DND-41 (cell line): ENCODE measurements around the gene CLASRP.
A peak's percentile ranks its signal among the peaks of the same experiment; 100 is the strongest.

Experiments used
- ATAC-seq: fragments of 200-7000 bp; cut with Tn5 transposase; 3 replicates; pipeline ENCODE4 v1.9.1; 2021; ENCODE audit warnings: low read depth; ENCODE audit not compliant: insufficient read depth
- DNase-seq: peaks from one replicate; pipeline ENCODE4 v3.0.0-alpha.2; 2020
- H2AFZ ChIP-seq: 2 replicates; pipeline ENCODE4 v1.6.0; 2012; ENCODE audit warnings: low read depth, low read length
- H3K27ac ChIP-seq: 2 replicates; pipeline ENCODE4 v1.5.1; 2012; ENCODE audit warnings: low read length, inconsistent platforms
- H3K27me3 ChIP-seq: fragments of 200-600 bp; sonication (generic); 2 replicates; pipeline ENCODE4 v1.6.0; 2012; ENCODE audit warnings: low read length, mild to moderate bottlenecking, inconsistent platforms; ENCODE audit not compliant: insufficient read depth, poor library complexity
- H3K36me3 ChIP-seq: 2 replicates; pipeline ENCODE4 v1.5.1; 2012; ENCODE audit warnings: low read length, inconsistent platforms; ENCODE audit not compliant: insufficient read depth
- H3K4me1 ChIP-seq: 2 replicates; pipeline ENCODE4 v1.5.1; 2012; ENCODE audit warnings: mild to moderate bottlenecking, low read length; ENCODE audit not compliant: insufficient read depth
- H3K4me2 ChIP-seq: 2 replicates; pipeline ENCODE4 v1.6.0; 2012; ENCODE audit warnings: mild to moderate bottlenecking, moderate library complexity, low read length, inconsistent platforms; ENCODE audit not compliant: insufficient read depth
- H3K4me3 ChIP-seq, 2 experiments: fragments of 200-600 bp in 1 of 2; shearing (Covaris generic) in 1 of 2; 2 replicates each; pipeline ENCODE4 v1.5.1; 2012 to 2016; ENCODE audit warnings: inconsistent platforms in 2 of 2, low read length in 2 of 2, mild to moderate bottlenecking in 2 of 2, low read depth in 1 of 2, moderate library complexity in 1 of 2
- H3K79me2 ChIP-seq: 2 replicates; pipeline ENCODE4 v1.6.0; 2012; ENCODE audit warnings: low read length, inconsistent platforms; ENCODE audit not compliant: insufficient read depth
- H3K9ac ChIP-seq: 2 replicates; pipeline ENCODE4 v1.6.0; 2012; ENCODE audit warnings: low read depth, mild to moderate bottlenecking, inconsistent platforms, low read length, moderate library complexity
- H3K9me3 ChIP-seq: 2 replicates; pipeline ENCODE4 v1.5.1; 2012; ENCODE audit warnings: low read length, moderate library complexity, mild to moderate bottlenecking, inconsistent platforms; ENCODE audit not compliant: insufficient read depth, severe bottlenecking
- H4K20me1 ChIP-seq: 2 replicates; pipeline ENCODE4 v1.6.0; 2012; ENCODE audit warnings: low read length; ENCODE audit not compliant: insufficient read depth
- CTCF ChIP-seq: IDR thresholded peaks from 2 replicates; pipeline ENCODE4 v1.5.1; 2012; ENCODE audit warnings: borderline replicate concordance, low read length, moderate library complexity, mild to moderate bottlenecking; ENCODE audit not compliant: poor library complexity, severe bottlenecking; ENCODE audit errors: extremely low read depth
- EZH2 ChIP-seq: IDR thresholded peaks from 3 replicates; pipeline ENCODE4 v1.6.1; 2012; ENCODE audit warnings: borderline replicate concordance, low read depth, mild to moderate bottlenecking, moderate library complexity, low read length, inconsistent platforms; ENCODE audit not compliant: severe bottlenecking

The CLASRP gene

GRCh38 chr19:45092747-45093678, 54.2 kb downstream of the CLASRP start, which contains the start of gene PPP1R37:
TSS of gene PPP1R37 (plus strand) at chr19:45093179. CDS start at chr19:45093326, 147 bp downstream.
- peak within 1 kb of the TSS; percentile 88 for H2AFZ ChIP-seq
- ATAC-seq, result peak; percentile 92
- TF ChIP-seq EZH2 (no peak), CTCF (peak; percentile 3)
- H4K20me1 ChIP-seq, result peaks cover 51% of the 10 kb centered on the region
- peaks cover 54% of the 10 kb centered on the region for H3K4me1 ChIP-seq
- no peaks in the 10 kb centered on the region for H3K27me3 ChIP-seq
- H3K4me3 ChIP-seq, result peak within 1 kb of the TSS; percentile 69 to 93
- peak within 1 kb of the TSS; percentile 76 for H3K9ac ChIP-seq
- DNase-seq, result peak; percentile 90
- H3K9me3 ChIP-seq, result no peaks in the 10 kb centered on the region
- H3K4me2 ChIP-seq, result peak within 1 kb of the TSS; percentile 92
- H3K36me3 ChIP-seq, result peaks cover 49% of the 10 kb centered on the region
- peaks cover 58% of the 10 kb centered on the region for H3K79me2 ChIP-seq
- H3K27ac ChIP-seq, result peak within 1 kb of the TSS; percentile 95

- Histone ChIP-seq H3K4me1 (peaks cover 59% of the 10 kb centered on the region), H3K9ac (peak overlapping the region; percentile 76), H3K4me2 (peak overlapping the region; percentile 92), H3K27me3 (no peaks in the 10 kb centered on the region), H3K79me2 (peaks cover 65% of the 10 kb centered on the region), H3K36me3 (peaks cover 51% of the 10 kb centered on the region), H2AFZ (no peak overlapping the region), H3K27ac (no peak overlapping the region), H3K9me3 (no peaks in the 10 kb centered on the region), H3K4me3 (peak overlapping the region; percentile 69 to 93; a peak in 3 of 4 replicates), H4K20me1 (peaks cover 60% of the 10 kb centered on the region)
- no peak for DNase-seq
- TF ChIP-seq CTCF (no peak), EZH2 (no peak)
- no peak for ATAC-seq
Measured at GRCh38 chr19:45094137-45094536, 55.3 kb downstream of the CLASRP start.

- DNase-seq, result no peak
- Histone ChIP-seq H3K36me3 (peaks cover 55% of the 10 kb centered on the region), H3K4me3 (peak overlapping the region in 1 of 2 experiments; percentile 69; a peak in 3 of 4 replicates), H3K27ac (no peak overlapping the region), H4K20me1 (peaks cover 65% of the 10 kb centered on the region), H2AFZ (no peak overlapping the region), H3K9me3 (no peaks in the 10 kb centered on the region), H3K27me3 (no peaks in the 10 kb centered on the region), H3K4me2 (peak overlapping the region; percentile 92), H3K4me1 (peaks cover 59% of the 10 kb centered on the region), H3K79me2 (peaks cover 68% of the 10 kb centered on the region), H3K9ac (peak overlapping the region; percentile 76)
- ATAC-seq, result no peak
- no peak for TF ChIP-seq CTCF
- TF ChIP-seq EZH2, result no peak
Measured at GRCh38 chr19:45094707-45095106, 55.9 kb downstream of the CLASRP start.
